Amygdala (tissue), 56 donors: ENCODE results near the gene XRCC4.

Source experiments
- DNase-seq, 56 donors: peaks; one replicate each; lab custom pipeline; 2025; lab: John Stamatoyannopoulos, UW

The XRCC4 gene

GRCh38 chr5:83368835-83369234 is 291.5 kb downstream of the XRCC4 start:
- DNase-seq: no peak

GRCh38 chr5:83370957-83371356 is 293.6 kb downstream of the XRCC4 start:
- no peak for DNase-seq

- DNase-seq: no peak
Measured at GRCh38 chr5:83371726-83372125, 294.4 kb downstream of the XRCC4 start.

GRCh38 chr5:83374547-83374946 is 297.2 kb downstream of the XRCC4 start:
- no peak for DNase-seq

GRCh38 chr5:83375049-83375745 is 297.9 kb downstream of the XRCC4 start:
- DNase-seq: no peak

- DNase-seq: no peak
Measured at GRCh38 chr5:83376461-83376860, 299.1 kb downstream of the XRCC4 start.

- DNase-seq: no peak
Measured at GRCh38 chr5:83377131-83377865, 300.0 kb downstream of the XRCC4 start.

- no peak for DNase-seq
Measured at GRCh38 chr5:83378624-83379289, 301.4 kb downstream of the XRCC4 start.

- DNase-seq: no peak
Measured at GRCh38 chr5:83385812-83386211, 308.5 kb downstream of the XRCC4 start.

- DNase-seq: no peak
Measured at GRCh38 chr5:83387041-83387440, 309.7 kb downstream of the XRCC4 start.

- no peak for DNase-seq
Measured at GRCh38 chr5:83388608-83389007, 311.3 kb downstream of the XRCC4 start.

- DNase-seq: no peak
Measured at GRCh38 chr5:83392766-83393503, 315.6 kb downstream of the XRCC4 start.

GRCh38 chr5:83393504-83393866 is 316.1 kb downstream of the XRCC4 start:
- no peak for DNase-seq

GRCh38 chr5:83394190-83394589 is 316.8 kb downstream of the XRCC4 start:
- DNase-seq: no peak

- no peak for DNase-seq
Measured at GRCh38 chr5:83396662-83397061, 319.3 kb downstream of the XRCC4 start.

- no peak for DNase-seq
Measured at GRCh38 chr5:83397658-83398057, 320.3 kb downstream of the XRCC4 start.

GRCh38 chr5:83400241-83400640 is 322.9 kb downstream of the XRCC4 start:
- DNase-seq: no peak

- DNase-seq: no peak
Measured at GRCh38 chr5:83400701-83401100, 323.4 kb downstream of the XRCC4 start.

GRCh38 chr5:83401122-83401731 is 323.9 kb downstream of the XRCC4 start:
- no peak for DNase-seq

GRCh38 chr5:83401775-83402174 is 324.4 kb downstream of the XRCC4 start:
- no peak for DNase-seq
